ENCODE measurements around the gene VSTM4.

Gene VSTM4

DNA sequence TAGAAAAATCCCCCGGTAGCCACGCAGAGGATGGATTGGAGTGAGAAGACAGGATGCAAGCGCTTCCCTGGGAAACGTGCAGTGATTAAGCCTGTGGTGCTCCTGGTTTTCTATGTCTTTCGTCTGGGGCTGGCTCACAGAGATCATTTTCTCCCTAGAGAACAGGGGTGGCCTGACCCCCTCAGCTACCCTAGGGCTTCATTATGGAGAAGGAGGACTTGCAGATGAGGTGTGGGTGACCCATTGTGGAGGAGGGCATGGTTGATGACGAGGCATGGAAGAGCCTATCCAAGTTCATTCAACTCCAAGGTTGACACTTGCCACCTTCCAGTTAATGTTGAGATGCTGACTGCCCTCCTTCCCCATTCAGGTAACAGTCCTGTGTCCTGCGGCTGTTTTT lies 75.9 kb downstream of the VSTM4 start:
- no peak for DNase-seq (ENCODE audit: extremely low spot score)
- ChIA-PET CTCF (interaction anchor here (1.5 kb wide), 1 partner anchor 13 kb away, joined by 6 read pairs; no protein-coding TSS in a partner anchor), POLR2A (no interaction called here)
- TF ChIP-seq, protein P1, sequence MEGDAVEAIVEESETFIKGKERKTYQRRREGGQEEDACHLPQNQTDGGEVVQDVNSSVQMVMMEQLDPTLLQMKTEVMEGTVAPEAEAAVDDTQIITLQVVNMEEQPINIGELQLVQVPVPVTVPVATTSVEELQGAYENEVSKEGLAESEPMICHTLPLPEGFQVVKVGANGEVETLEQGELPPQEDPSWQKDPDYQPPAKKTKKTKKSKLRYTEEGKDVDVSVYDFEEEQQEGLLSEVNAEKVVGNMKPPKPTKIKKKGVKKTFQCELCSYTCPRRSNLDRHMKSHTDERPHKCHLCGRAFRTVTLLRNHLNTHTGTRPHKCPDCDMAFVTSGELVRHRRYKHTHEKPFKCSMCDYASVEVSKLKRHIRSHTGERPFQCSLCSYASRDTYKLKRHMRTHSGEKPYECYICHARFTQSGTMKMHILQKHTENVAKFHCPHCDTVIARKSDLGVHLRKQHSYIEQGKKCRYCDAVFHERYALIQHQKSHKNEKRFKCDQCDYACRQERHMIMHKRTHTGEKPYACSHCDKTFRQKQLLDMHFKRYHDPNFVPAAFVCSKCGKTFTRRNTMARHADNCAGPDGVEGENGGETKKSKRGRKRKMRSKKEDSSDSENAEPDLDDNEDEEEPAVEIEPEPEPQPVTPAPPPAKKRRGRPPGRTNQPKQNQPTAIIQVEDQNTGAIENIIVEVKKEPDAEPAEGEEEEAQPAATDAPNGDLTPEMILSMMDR (IDR thresholded peaks at IDR 0.05; ENCODE audit: control extremely low read depth, extremely low read depth, low read depth, missing control alignments) = no peak

DNA sequence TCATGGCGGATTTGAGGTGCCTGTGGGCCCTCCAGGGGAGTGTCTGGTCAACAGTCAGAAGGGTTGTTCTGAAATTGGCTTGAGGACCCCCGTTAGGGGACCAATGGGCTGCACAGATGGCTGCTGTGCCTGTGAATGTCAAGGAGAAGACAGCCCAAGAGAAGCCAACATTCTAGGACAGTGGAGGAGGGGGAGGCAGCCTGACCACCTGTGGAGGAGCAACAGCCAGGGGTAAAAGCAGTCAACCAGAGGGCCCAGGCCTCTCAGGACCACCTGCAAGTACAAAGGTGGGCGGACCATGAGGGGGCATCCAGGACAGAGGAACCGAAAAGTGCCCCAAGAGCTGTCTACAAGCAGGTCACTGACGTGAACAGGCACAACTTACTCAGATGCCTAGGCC lies 76.6 kb downstream of the VSTM4 start:
- CTCF ChIA-PET = interaction anchor here (1.5 kb wide), 1 partner anchor 14 kb away, joined by 6 read pairs; no protein-coding TSS in a partner anchor
- TF ChIP-seq, protein P1 (IDR thresholded peaks at IDR 0.05; ENCODE audit: control extremely low read depth, extremely low read depth, low read depth, missing control alignments) = no peak
- DNase-seq (ENCODE audit: extremely low spot score) = no peak
- POLR2A ChIA-PET = no interaction called here

DNA sequence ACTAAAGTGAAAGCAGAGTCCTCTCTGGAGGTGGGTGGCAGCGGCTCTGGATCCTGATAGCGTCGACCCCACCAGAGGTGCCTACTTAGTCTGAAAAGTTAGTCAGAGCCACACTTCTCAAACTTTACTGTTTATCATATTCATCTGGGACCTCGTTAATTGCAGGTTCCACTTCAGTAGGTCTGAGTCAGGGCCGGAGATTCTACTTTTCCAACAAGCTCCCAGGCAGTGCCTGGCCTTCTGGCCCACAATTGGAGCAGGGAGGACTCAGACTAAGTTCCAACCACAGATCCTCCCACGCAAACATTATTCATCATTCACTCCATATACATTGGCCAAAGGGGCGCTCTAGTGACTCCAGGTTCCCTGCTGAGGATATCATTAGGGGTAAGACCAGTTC lies 78.1 kb downstream of the VSTM4 start:
- CTCF ChIA-PET = no interaction called here
- TF ChIP-seq, protein P1 (IDR thresholded peaks at IDR 0.05; ENCODE audit: control extremely low read depth, extremely low read depth, low read depth, missing control alignments) = no peak
- DNase-seq (ENCODE audit: extremely low spot score) = no peak

DNA sequence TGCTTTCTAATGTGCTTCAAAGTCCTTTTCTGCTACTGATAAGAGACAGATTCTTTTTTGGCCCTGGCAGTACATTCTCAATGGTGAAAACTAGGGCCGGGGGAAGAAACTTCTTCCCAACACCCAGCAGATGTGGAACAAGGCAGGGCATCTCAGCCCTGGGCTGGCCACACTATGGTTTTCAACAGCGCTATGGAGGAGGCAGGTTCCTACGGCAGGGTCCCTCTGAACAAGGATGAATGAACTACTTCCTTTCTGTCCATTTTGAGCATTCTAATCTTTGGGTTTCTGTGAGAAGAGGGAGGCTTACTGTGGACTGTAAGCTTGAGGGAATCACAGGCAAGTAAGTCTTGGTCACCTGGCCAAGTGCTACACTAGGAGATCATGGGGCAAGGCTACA lies 78.7 kb downstream of the VSTM4 start:
- DNase-seq (ENCODE audit: extremely low spot score) = no peak
- ChIA-PET CTCF (no interaction called here), POLR2A (no interaction called here)
- TF ChIP-seq, protein P1 (IDR thresholded peaks at IDR 0.05; ENCODE audit: control extremely low read depth, extremely low read depth, low read depth, missing control alignments) = no peak

More for the DNA sequence above, 78.1 kb downstream of the VSTM4 start:
- POLR2A ChIA-PET = no interaction called here

DNA sequence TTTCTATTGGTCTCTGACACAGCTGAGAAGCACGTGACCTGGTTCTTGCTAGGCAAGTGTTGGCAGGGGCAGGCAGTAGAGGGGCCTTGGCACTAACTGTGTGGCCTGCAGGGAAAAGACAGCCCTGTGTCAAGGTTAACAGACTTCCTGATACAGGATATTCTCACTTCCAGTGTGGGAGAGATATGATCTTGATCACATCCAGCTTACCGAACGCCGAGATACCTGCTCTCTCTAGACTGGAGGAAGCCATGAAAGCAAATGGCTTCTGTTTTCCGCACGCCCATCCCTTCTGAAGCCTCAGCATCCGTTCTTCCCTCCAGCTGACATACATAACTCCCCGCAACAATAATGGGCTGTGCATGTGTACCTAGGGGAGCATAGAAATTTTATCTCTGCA lies 79.4 kb downstream of the VSTM4 start:
- TF ChIP-seq, protein P1 (IDR thresholded peaks at IDR 0.05; ENCODE audit: control extremely low read depth, extremely low read depth, low read depth, missing control alignments) = no peak
- ChIA-PET CTCF (no interaction called here), POLR2A (no interaction called here)
- no peak for DNase-seq (ENCODE audit: extremely low spot score)

DNA sequence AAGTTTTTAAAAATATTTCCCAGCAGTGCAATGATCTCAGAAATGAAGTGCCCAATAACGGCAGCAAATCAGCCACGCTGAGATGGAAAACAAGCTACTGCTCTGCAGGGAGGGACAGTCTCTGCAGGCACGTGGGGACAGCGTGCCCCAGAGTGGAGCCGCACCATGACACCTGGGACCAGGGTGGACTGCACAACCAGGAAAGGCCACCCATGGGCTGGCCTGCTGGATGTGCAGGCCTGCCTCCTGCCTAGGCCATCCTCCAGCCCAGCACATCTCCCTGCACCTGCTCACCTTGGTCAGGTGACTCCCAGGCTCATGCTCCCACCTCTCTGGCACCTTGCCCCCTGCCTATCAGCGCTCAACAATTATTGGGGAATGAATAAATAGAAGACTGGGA lies 80.4 kb downstream of the VSTM4 start:
- ChIA-PET CTCF (no interaction called here), POLR2A (no interaction called here)
- no peak for DNase-seq (ENCODE audit: extremely low spot score)
- TF ChIP-seq, protein P1 (IDR thresholded peaks at IDR 0.05; ENCODE audit: control extremely low read depth, extremely low read depth, low read depth, missing control alignments) = no peak

DNA sequence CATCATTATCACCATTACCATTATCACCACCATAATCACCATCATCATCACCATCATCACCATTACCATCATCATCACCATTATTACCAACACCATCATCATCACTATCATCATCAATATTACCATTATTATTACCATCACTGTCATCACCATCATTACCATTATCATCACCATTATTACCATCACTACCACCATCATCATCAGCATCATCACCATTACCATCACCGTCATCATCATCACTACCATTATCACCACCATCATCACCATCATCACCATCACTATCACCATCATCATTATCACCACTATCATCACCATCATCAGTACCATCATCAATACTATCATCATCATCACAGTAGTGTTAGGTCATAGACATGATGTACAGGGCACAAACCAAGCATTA lies 81.4 kb downstream of the VSTM4 start:
- TF ChIP-seq, protein P1 (IDR thresholded peaks at IDR 0.05; ENCODE audit: control extremely low read depth, extremely low read depth, low read depth, missing control alignments) = no peak
- no peak for DNase-seq (ENCODE audit: extremely low spot score)
- ChIA-PET CTCF (no interaction called here), POLR2A (interaction anchor here (0.6 kb wide), 1 partner anchor 87 kb away, joined by 3 read pairs; no protein-coding TSS in a partner anchor)

Data from GM10248 (cell line).